Right atrium auricular region (tissue), 2 donors: ENCODE measurements around the gene PCDH9. TPM values are rescaled to one million over a fixed set of nuclear protein-coding genes. Genes with fewer than 3 reads are reported as not detected.

ENCODE experiments used
- DNase-seq: peaks from one replicate; pipeline ENCODE4 v3.0.0-alpha.2; 2019; ENCODE audit warnings: low spot score
- H3K27ac ChIP-seq, 2 donors: fragments of 200-600 bp; sonication (generic); 1 replicate in 1 of 2; 2 replicates in 1 of 2; pipeline ENCODE4 v1.5.1; 2016 to 2019
- H3K27me3 ChIP-seq, 2 donors: fragments of 200-600 bp; sonication (generic); one replicate each; pipeline versions ENCODE4 v1.5.1 to v1.6.0; 2017 to 2019
- H3K36me3 ChIP-seq: fragments of 200-600 bp; sonication (generic); one replicate; pipeline ENCODE4 v1.5.1; 2016
- H3K4me1 ChIP-seq, 2 donors: fragments of 200-600 bp; sonication (generic); one replicate each; pipeline versions ENCODE4 v1.5.1 to v1.6.0; 2017 to 2019
- H3K4me3 ChIP-seq, 2 donors: fragments of 200-600 bp; sonication (generic); 1 replicate in 1 of 2; 2 replicates in 1 of 2; pipeline ENCODE4 v1.5.1; 2017 to 2019; ENCODE audit warnings: mild to moderate bottlenecking in 1 of 2, moderate library complexity in 1 of 2
- H3K9me3 ChIP-seq, 2 donors: fragments of 200-600 bp; sonication (generic); one replicate each; pipeline ENCODE4 v1.5.1; 2019
- CTCF ChIP-seq, 2 donors: fragments of 200-600 bp; sonication (generic); IDR thresholded peaks; one replicate each; pipeline ENCODE4 v1.5.1; 2019; ENCODE audit warnings: antibody characterized with exemption in 2 of 2
- total RNA-seq, 2 donors: library from RNA; depleted of rRNA; stranded (reverse); fragments of >200 nt; gene quantifications; one replicate each; pipeline ENCODE4 v1.1.0, GENCODE V29; 2016

Gene PCDH9
- total RNA-seq, 2 donors from 2014 or later: 19.4 to 28.7 TPM

GRCh38 chr13:66405908-66406802, 824.0 kb downstream of the PCDH9 start:
- Histone ChIP-seq H3K4me1 (peaks cover 0 to 6% of the 10 kb centered on the region in 2 donors), H3K27ac (no peak overlapping the region), H3K4me3 (no peak overlapping the region), H3K9me3 (no peaks in the 10 kb centered on the region), H3K27me3 (no peaks in the 10 kb centered on the region), H3K36me3 (no peaks in the 10 kb centered on the region)
- no peak for DNase-seq
- TF ChIP-seq CTCF (IDR thresholded peaks at IDR 0.05): no peak

GRCh38 chr13:66402546-66402945, 827.6 kb downstream of the PCDH9 start:
- no peak for DNase-seq
- Histone ChIP-seq H3K36me3 (no peaks in the 10 kb centered on the region), H3K4me3 (no peak overlapping the region), H3K4me1 (peaks cover 0 to 6% of the 10 kb centered on the region in 2 donors), H3K9me3 (no peaks in the 10 kb centered on the region), H3K27me3 (no peaks in the 10 kb centered on the region), H3K27ac (no peak overlapping the region)
- TF ChIP-seq CTCF (IDR thresholded peaks at IDR 0.05): no peak

GRCh38 chr13:66402066-66402465, 828.1 kb downstream of the PCDH9 start:
- Histone ChIP-seq H3K4me1 (peaks cover 0 to 6% of the 10 kb centered on the region in 2 donors), H3K27ac (no peak overlapping the region), H3K36me3 (no peaks in the 10 kb centered on the region), H3K4me3 (no peak overlapping the region), H3K27me3 (no peaks in the 10 kb centered on the region), H3K9me3 (no peaks in the 10 kb centered on the region)
- no peak for TF ChIP-seq CTCF (IDR thresholded peaks at IDR 0.05)
- DNase-seq: no peak

- DNase-seq: no peak
- TF ChIP-seq CTCF (IDR thresholded peaks at IDR 0.05): no peak
- H3K27ac ChIP-seq: no peak overlapping the region
- no peaks in the 10 kb centered on the region for H3K9me3 ChIP-seq
- H3K4me1 ChIP-seq: no peaks in the 10 kb centered on the region
- no peak overlapping the region for H3K4me3 ChIP-seq
- no peaks in the 10 kb centered on the region for H3K27me3 ChIP-seq
- no peaks in the 10 kb centered on the region for H3K36me3 ChIP-seq
Measured at GRCh38 chr13:66400292-66400691, 829.8 kb downstream of the PCDH9 start.

- Histone ChIP-seq H3K36me3 (no peaks in the 10 kb centered on the region), H3K4me1 (no peaks in the 10 kb centered on the region), H3K27me3 (no peaks in the 10 kb centered on the region), H3K27ac (no peak overlapping the region), H3K4me3 (no peak overlapping the region), H3K9me3 (no peaks in the 10 kb centered on the region)
- no peak for DNase-seq
- no peak for TF ChIP-seq CTCF (IDR thresholded peaks at IDR 0.05)
Measured at GRCh38 chr13:66399873-66400272, 830.3 kb downstream of the PCDH9 start.
